HG03571 (cell line): ENCODE measurements around the gene DNAH8.

ENCODE experiments used
- ATAC-seq: cut with Tn5 transposase; IDR thresholded peaks from one replicate; pipeline ENCODE4 v1.9.1; 2021; ENCODE audit not compliant: unreplicated experiment

The DNAH8 gene

DNA sequence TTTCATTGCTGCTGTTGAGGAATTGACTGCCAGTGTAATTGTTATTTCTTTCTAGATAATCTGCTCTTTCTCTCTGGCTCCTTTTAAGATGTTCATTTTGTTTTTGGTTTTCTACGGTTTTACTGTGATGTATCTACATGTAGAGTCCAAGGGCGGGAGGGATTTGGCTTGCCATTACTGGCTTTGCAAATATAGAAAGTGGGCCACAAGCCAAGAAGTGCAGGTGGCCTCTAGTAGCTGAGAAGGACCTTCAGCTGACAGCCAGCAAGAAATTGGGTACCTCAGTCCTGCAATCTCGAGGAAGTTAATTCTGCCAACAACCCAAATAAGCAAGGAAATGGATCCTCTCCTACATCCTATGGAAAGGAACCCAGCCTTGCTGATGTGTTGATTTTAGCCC, 290.7 kb downstream of the DNAH8 start:
- ATAC-seq = no peak

DNA sequence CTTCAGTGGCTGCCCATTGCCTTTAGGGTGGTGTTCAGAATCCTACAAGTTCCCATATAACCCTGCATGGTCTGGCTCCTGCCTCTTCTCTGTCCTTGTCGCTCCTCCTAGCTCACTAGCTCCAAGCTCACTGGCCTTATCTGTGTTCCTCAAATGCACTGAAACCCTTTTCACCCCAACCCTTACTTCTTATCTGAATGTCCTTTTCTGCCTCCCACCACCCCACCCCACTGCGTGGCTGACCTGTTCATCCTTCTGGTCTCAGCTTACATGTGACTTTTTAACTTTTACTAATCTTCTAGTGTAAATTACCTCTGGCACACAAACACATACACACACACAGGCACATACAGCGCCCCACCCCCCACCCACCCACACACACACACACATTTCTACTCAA, 292.5 kb downstream of the DNAH8 start:
- ATAC-seq = no peak

DNA sequence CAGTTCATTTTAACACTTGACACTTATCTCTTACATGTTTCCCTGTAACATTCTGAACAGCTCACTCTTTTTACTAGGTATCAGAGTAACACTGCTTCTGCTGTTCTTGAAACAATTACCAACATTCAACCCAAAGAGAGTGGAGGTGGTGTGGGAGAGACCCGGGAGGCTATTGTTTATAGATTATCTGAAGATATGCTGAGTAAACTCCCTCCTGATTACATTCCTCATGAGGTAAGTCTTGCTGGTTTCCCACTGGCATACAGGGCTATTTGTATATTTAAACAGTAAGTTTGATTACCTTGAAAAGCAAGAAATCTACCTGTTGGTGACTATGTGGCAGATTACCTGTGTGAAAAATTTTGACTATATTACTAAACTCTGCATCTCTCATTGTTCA, 293.6 kb downstream of the DNAH8 start:
- no peak for ATAC-seq

DNA sequence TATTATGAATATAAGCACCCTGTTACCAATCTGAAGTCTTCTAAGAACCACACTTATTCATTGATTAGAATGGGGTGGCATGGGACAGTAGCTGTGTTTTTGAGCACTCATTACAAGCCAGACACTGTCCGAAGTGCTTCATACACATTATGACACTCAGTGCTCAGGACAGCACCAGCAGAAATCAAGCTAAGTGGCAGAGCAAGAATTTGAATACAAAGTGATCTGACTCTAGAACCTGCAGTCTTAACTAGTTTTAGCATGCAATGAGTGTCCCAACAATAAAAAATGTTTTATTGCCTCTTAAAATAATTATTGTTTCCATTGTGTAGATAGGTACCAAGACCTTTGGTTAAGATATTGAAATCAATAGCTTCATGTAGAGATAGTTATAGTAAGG, 294.4 kb downstream of the DNAH8 start:
- ATAC-seq = no peak

DNA sequence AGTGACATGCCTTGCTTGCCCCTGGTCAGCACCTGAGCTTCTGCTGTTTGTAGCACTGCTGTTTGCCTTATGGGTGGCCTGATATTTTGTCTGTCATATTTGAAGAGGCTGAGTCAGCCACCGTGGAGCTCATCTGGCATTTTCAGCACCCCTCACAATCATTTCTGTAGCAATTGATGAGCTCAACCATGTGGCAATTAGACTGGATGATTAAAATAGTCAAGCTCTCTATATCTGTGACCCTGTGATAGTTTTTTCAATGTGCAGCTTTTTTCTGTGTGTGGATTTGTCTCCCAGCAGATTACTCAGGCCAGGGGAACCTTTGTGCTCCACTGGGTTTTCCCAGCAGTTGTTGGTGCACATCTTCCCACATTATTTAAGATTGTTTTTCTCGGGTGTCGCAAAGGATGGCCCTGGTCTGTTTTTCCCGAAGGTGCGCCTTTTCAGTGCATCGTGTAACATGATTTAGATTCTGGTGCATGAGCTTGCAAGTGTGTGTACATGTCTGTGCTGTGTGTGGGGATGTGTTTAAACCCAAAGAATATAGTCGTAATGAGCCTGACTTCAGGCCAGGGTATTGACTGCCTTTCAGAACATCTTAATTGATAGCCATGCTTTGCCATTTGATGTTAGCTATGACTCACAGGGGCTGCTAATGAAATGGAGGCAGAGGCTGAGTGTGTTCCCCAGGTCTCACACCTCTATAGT, 301.9 kb downstream of the DNAH8 start:
- no peak for ATAC-seq

DNA sequence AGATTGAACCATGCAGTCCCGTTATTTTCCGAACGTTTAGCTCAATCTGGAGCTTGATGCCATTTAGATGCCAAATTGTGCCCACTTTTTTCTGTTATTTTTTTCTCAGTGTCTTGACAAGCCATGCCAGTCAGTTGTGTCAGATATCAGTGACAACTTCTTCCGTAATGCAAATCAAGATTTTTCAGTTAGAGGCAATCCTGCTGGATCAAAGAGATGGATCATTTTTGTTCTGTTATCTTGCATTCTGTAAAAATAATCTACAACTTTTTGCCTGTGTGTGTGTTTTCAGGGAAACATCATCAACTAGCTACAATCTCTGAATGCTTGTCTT, 302.4 kb downstream of the DNAH8 start:
- ATAC-seq = no peak

DNA sequence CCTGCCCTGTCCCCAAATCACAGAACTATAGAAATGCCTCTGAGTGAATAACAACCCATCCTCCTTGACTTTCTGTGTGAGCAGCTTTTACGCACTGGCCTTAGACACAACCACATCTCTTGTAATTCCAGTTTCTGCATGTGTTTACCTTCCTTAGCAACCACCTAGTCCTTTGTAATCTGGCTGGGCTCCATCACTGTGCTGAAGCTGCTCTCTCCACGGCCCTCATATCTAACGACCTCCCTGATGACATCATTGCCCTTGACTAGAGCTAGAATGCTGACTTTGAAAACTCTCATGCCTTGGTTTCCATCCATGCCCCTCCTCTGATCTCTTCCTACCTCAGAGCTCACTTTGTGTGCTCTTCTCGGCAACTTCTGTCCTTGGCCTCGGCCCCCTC, 303.0 kb downstream of the DNAH8 start:
- ATAC-seq = no peak

DNA sequence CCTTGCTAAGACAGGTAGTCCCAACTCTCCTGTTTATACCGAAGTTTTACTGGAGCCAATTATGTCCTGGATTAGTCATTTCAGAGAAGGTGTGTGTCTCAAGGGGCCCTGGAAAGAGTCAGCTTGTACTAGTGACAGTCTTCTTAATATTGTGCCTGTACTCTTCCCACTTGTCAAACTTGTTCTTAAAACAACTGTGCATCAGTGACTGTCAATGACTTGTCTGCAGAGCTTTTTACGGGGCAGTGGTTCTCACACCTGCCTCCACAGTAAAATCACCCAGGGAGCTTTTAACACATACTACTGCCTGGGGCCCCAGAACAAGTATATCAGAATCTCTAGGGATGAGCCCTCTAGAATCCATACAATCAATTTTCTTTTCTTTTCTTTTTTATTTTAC, 305.0 kb downstream of the DNAH8 start:
- no peak for ATAC-seq

DNA sequence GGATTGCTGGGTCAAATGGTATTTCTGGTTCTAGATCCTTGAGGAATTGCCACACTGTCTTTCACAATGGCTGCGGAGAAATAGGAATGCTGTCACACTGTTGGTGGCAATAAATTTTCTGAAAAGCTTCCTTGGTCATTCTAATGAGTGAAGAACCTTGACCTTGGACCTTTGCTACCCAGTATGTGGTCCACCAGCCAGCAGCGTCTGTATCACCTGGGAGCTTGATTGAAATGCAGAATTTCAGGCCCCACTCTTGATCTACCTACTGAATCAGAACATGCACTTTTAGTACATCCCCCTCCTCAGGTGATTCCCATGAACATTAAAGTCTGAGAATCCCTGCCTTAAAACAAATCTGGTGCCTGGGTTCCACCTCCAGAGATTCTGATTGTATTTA, 305.9 kb downstream of the DNAH8 start:
- ATAC-seq = no peak

DNA sequence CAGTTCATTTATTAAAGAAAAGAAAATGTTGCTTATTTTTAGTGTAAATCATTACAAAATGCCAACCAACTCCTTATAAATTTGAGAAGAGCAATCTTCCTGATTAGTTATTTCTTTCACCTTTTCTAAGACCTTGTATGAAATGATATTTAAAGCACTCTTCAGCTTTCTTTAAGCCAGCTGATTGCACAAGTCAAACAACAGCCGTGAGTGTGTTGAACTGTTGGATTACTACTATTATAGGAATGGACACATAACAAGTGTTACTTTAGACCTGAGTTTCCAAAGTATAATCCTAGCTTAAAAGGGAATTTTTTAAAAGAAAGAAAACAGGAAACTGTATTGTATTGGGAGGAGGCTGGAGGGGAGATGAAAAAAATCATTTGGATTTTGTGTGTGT, 306.7 kb downstream of the DNAH8 start:
- ATAC-seq = no peak

DNA sequence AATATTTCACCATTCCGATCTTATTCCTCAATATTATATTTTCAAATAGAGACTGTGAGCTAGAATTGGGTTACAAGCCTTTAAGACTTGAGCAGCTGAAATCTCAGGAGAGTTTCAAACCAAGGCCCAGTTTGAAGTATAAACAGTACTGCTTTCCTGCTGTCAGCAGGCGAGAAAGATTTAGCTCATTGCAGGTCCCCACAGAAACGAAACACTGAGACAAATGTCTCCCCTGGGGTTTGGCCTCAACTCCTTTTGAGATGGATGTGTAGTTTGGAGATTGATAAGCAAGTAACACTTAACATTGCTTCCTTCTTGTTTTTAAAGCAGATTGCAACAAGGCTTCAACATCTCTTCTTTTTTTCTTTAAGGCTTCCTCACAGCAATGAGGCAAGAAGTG, 311.1 kb downstream of the DNAH8 start:
- no peak for ATAC-seq

DNA sequence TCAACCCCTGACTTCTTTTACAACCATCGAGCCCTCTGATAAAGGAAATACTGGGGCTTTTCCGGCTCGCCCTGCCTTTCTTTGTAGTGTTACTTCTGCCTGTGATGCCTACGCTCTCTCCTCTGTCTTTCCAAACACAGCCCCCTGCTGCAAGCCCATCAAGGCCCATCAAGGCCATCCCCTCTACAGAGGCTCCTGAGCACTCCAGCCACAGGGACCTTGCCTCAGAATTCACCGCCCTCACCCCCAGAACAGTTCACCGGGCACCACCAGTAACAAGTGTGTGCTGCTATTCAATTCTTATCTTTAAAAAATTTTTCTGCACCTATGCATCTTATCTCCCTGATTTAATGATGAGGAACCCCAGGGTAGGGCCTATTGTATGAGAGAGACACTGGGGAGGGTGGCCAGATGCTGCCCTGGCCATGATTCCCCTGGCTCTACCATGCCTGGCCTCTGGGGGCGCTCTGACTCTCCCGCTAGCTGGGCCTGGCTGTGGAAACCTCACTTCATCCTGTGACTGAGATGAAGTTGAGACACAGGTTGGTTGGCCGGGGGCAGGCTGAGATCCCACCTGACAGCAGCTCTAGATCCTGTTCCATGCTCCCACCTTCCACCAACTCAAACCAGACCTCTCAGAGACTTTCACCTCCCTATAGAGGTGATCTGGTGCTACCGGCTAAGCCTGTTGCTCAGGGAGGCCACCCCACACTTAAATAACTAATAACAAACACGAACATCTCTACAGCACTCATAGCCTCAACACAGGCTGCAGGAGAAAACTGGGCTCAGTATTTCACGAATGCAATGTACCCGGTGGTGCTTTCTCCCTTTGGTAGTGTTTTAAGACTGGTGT, 314.3 kb downstream of the DNAH8 start:
- ATAC-seq = no peak

DNA sequence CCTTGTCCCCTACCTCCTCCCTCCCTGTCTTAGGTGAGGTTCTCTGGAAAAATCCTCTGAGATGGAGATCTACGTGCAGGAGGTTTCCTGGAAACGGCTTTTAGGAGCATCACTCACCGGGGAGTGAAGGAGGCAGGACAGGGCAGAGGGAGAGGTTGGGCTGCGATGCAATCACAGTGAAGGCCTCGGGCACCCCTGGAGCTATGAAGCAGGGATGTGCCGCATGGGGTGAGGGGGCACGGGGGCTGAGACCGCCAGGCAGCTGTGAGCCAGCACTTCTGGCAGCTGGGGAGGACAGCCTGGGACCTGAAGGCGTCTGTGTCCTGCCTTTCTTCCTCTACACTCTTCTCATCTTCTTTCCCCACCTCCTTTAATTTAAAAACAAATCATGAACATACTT, 320.6 kb downstream of the DNAH8 start:
- ATAC-seq = no peak

DNA sequence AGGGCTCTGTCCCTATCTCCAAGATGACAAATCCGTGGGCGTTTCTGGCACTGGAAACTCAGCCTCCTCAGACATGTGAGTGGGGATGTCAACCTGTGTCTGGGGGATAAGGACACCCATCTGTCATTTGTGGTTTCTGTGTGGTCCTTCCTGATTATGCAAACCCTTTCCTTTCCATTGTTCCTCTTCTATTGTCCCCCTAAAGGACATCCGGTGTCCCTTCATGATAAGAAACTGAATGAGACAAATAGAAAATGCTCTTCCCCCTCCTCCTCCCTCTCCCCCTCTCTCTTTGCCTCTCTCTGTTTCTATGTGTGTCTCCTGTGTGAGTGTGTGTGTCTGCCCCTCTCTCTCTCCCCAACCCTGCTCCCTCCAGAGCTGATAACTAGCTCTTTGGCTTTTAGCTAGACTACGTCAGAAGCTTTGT, 322.0 kb downstream of the DNAH8 start:
- ATAC-seq = no peak

DNA sequence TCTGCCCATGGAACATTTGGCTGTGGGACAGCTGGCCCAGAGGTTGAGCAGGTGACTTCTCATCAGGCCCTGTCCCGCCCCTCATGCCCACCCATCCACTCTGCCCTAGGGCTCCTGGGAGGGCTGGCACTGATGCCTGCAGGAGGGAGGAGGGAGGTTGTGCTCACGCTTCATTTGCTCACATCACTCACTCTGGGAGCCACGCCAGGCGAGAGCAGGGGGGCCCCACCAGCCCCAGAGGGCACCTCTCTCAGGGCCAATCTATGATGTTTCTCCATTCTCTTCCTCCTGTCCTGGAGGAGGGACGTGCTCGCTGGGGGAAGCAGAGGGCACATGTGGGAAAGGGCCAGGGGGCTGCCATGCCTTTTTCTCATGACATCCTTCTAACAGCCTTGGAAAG, 322.6 kb downstream of the DNAH8 start:
- no peak for ATAC-seq

DNA sequence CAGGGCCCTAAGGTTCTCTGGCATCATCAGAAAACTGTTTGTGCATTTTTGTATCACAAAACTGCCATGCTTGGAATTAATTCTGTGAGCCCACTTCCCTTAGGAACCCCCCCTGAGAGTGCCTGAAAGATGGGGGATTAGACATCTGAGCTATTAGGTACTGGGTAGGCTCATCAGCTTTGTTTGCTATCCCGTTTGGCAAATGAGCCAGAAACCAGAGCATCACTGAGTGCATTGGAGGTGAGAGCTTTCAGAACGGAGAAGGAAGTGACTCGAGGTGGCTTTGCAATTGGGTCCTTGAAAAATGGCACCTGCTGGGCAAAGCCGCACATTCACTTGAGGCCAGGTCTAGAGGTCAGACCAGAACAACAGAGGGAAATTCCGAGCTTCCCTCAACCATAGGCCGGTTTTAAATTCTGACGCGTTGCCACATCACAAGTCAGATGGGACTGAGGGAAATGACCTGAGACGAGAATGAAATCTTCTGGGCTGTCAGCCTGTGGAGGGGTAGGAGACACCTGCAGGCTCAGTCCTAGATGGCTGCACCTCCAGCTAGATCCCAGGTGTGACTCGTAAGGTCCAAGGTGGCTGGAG, 325.1 kb downstream of the DNAH8 start:
- no peak for ATAC-seq

DNA sequence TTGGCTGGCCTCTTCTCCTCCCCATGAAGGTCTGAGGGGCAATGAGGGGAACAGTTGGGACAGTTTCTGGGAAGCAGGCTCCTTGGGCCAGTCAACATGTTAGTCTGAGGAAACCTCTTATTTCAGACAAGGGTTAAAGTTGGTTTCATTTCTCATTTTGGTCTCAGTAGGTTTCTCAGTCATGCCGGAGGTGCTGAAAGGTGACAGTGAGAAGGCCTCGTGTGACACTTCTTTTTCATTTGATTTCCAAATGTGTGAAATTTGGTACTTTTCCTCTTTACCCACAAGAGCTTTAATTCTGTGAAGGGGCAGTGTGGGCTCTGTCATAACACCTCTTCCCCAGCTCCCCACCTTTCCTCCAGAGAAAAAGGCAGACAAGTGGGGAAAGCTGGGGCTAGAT, 326.0 kb downstream of the DNAH8 start:
- no peak for ATAC-seq

DNA sequence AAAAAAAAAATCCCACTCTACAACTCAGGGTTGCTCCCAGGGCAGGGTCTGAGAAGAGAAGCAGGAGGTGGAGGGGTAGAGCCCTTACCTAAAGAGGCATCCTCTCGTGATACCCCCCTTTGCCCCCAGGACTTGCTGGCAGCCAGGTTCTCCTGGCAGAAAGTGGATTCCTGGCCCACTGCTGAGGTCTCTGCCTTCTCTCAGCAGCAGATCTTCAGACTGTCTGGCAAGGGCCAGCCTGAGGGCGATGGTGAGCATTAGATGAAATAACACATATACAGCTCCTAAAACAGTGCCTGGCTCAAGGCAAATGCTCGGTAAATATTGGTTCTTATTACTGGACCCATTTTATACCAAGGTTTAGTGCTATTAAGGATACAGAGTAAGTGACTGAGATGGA, 328.7 kb downstream of the DNAH8 start:
- ATAC-seq = no peak

DNA sequence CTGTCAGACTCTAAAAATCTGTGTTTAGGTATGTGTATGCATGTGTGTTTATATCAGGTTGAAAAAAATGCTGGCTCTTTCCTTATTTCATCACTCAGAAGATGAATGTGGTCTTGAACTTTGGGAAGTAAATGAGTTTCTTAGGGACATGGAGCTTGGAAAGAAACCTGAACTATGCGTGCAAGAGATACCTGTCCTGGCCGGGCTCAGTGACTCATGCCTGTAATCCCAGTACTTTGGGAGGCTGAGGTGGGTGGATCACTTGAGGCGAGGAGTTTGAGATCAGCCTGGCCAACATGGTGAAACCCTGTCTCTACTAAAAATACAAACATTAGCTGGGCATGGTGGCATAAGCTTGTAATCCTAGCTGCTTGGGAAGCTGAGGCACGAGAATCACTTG, 329.1 kb downstream of the DNAH8 start:
- no peak for ATAC-seq

DNA sequence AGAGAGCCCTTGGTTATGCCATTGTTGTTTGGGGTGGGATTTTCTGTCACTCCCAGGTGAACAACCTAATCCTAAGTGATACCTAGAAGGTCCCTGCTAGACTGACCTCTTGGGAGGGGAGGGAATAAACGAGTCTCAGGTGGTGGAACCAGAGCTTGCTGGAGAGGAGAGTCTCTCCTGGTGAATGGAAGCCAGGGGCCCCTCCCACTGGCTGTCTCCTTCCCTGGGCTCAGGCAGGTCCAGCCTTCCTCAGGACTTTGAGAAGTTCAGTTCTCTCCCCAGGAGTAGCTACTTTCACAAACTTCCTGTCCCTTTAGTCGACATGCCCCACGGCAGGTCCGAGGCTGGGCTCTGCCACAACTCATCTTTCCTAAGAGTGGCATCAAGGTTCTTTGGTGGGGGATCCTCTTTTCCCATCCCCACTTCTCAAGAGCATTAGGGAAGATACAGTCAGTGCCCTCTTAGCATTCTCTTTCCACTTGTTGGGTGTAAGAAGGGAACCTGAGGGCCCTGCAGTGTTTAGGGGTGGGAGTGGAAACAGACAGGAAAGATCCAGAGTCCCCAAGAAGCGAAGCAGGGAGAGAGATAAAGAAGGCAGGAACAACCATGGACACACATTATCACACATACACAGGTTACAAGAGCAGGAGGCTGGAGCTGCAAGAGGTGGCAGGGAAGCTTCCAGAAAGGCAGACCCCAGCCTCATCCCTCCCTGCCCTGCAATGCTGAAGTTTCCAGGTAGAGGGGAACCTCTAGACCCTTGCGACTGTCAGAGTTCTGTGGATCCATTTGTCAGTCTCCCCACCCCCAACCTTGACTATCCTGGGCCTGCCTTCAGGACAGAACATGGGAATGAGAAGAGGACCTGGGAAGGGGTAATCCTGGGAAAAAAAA, 332.6 kb downstream of the DNAH8 start:
- no peak for ATAC-seq
